K562 (cell line): ENCODE data around the gene TBC1D20. TPM values are rescaled to one million over a fixed set of nuclear protein-coding genes. Genes with fewer than 3 reads are reported as not detected.

Experiments used
- ATAC-seq: fragments of 200-7000 bp; cut with Tn5 transposase; 3 replicates; pipeline ENCODE4 v1.9.1; 2020; ENCODE audit warnings: moderate library complexity
- BruUV-seq: library from RNA; stranded (reverse); fragments of 400-500 nt; replicated peaks from 2 replicates; lab custom pipeline; 2021; lab: Mats Ljungman, UMichigan
- CTCF ChIA-PET: fragments of 300-600 bp; formaldehyde crosslinking; extraction: SDS; loops from one replicate; lab custom pipeline; 2021; ENCODE audit warnings: low intra/inter-chr PET ratio; lab: Yijun Ruan, JAX
- POLR2A ChIA-PET: fragments of 300-600, 350-650 bp; sonication (Branson Sonifier 250); formaldehyde crosslinking; extraction: SDS; loops from one replicate; lab custom pipeline; 2021; ENCODE audit warnings: antibody characterized with exemption, inconsistent platforms; lab: Yijun Ruan, JAX
- DNase-seq, 4 experiments: peaks; one replicate each; pipeline versions ENCODE4 v3.0.0 to v3.0.0-alpha.2; 2011 to 2018; ENCODE audit warnings: low spot score in 3 of 4, mixed read lengths in 3 of 4; ENCODE audit errors: extremely low read depth in 1 of 4
- FAIRE-seq: peaks from 2 replicates; lab custom pipeline; 2011; peaks lifted over from hg19 to GRCh38; lab: Jason Lieb, UNC
- H2AFZ ChIP-seq: 2 replicates; pipeline ENCODE4 v1.6.0; 2011; ENCODE audit warnings: low read depth, low read length, control low read depth, inconsistent platforms
- H3K27ac ChIP-seq: fragments of 200-600 bp; 3 replicates; pipeline ENCODE4 v1.8.0; 2011; ENCODE audit warnings: low read depth, mild to moderate bottlenecking, control low read depth, inconsistent platforms, low read length, moderate library complexity, mixed read lengths; ENCODE audit errors: extremely low read depth
- H3K27me3 ChIP-seq, 2 experiments: fragments of 300-600 bp in 1 of 2; 2 replicates in 1 of 2; 3 replicates in 1 of 2; pipeline versions ENCODE4 v1.6.0 to v1.8.0; 2011; ENCODE audit warnings: inconsistent platforms in 2 of 2, low read length in 2 of 2, mild to moderate bottlenecking in 1 of 2, mixed read lengths in 1 of 2, moderate library complexity in 1 of 2; ENCODE audit not compliant: control insufficient read depth in 2 of 2, insufficient read depth in 2 of 2
- H3K36me3 ChIP-seq: fragments of 300-600 bp; 3 replicates; pipeline ENCODE4 v1.8.0; 2011; ENCODE audit warnings: mild to moderate bottlenecking, low read length, inconsistent platforms; ENCODE audit not compliant: control insufficient read depth, insufficient read depth
- H3K4me1 ChIP-seq, 2 experiments: fragments of 200-600 bp in 1 of 2; replicated peaks in 1 of 2; 2 replicates in 1 of 2; 3 replicates in 1 of 2; pipeline versions ENCODE4 v1.5.1 to v1.8.0; 2011; ENCODE audit warnings: inconsistent platforms in 2 of 2, low read length in 2 of 2, mild to moderate bottlenecking in 1 of 2, mixed read lengths in 1 of 2, moderate library complexity in 1 of 2; ENCODE audit not compliant: control insufficient read depth in 2 of 2, insufficient read depth in 2 of 2
- H3K4me2 ChIP-seq: 2 replicates; pipeline ENCODE4 v1.6.1; 2011; ENCODE audit warnings: low read length, control low read depth, inconsistent platforms, mixed read lengths; ENCODE audit not compliant: insufficient read depth
- H3K4me3 ChIP-seq: fragments of 200-600 bp; sonication (generic), shearing (Covaris generic); 2 replicates; pipeline ENCODE4 v1.5.1; 2016; ENCODE audit warnings: control low read depth, inconsistent platforms
- H3K79me2 ChIP-seq: fragments of 200-600 bp; 3 replicates; pipeline ENCODE4 v1.8.0; 2011; ENCODE audit warnings: low read length, inconsistent platforms; ENCODE audit not compliant: control insufficient read depth, insufficient read depth
- H3K9ac ChIP-seq, 2 experiments: 2 replicates each; pipeline versions ENCODE4 v1.6.0 to v1.6.1; 2011; ENCODE audit warnings: low read depth in 2 of 2, low read length in 2 of 2, control low read depth in 1 of 2, inconsistent platforms in 1 of 2, mild to moderate bottlenecking in 1 of 2, mixed read lengths in 1 of 2; ENCODE audit not compliant: insufficient read depth in 1 of 2
- H3K9me1 ChIP-seq: one replicate; pipeline ENCODE4 v1.6.0; 2011; ENCODE audit warnings: inconsistent platforms, mild to moderate bottlenecking, low read length, moderate library complexity; ENCODE audit not compliant: control insufficient read depth, insufficient read depth
- H3K9me3 ChIP-seq: replicated peaks from 2 replicates; pipeline ENCODE4 v1.5.1; 2011; ENCODE audit warnings: low read depth, low read length, inconsistent platforms; ENCODE audit not compliant: control insufficient read depth, insufficient read depth
- H4K20me1 ChIP-seq: replicated peaks from 2 replicates; pipeline ENCODE4 v1.6.1; 2011; ENCODE audit warnings: low read length, inconsistent platforms, mixed read lengths; ENCODE audit not compliant: control insufficient read depth, insufficient read depth
- NR1H2 ChIP-seq: sonication (generic); formaldehyde crosslinking; IDR thresholded peaks from 2 replicates; pipeline ENCODE4 v1.4.0; 2020; ENCODE audit warnings: mild to moderate bottlenecking, missing genetic modification reagents
- POLR2AphosphoS2 ChIP-seq: IDR thresholded peaks from 2 replicates; pipeline ENCODE4 v1.6.1; 2012; ENCODE audit warnings: low read length, improper control_type of control experiment
- POLR2G ChIP-seq: fragments of 200-400 bp; formaldehyde crosslinking; IDR thresholded peaks from 2 replicates; pipeline ENCODE4 v1.6.1; 2017; ENCODE audit warnings: low read depth, mild to moderate bottlenecking, antibody characterized with exemption, low read length, moderate library complexity
- TFAP4 ChIP-seq: sonication (generic); formaldehyde crosslinking; IDR thresholded peaks from 2 replicates; pipeline ENCODE4 v1.8.0; 2022; ENCODE audit warnings: missing genetic modification reagents, mild to moderate bottlenecking, moderate library complexity, borderline replicate concordance
- ZBTB33 ChIP-seq: sonication (generic); formaldehyde crosslinking; IDR thresholded peaks from 2 replicates; pipeline ENCODE4 v1.8.1; 2023; ENCODE audit warnings: mild to moderate bottlenecking, missing genetic modification reagents
- ZNF655 ChIP-seq: fragments of 250-450 bp; sonication (Bioruptor Pico); IDR thresholded peaks from 2 replicates; pipeline ENCODE4 v1.5.0; 2021
- WGBS: fragments of 100-300 bp; shearing (Covaris generic); methylation state at CpG from one replicate; pipeline ENCODE4 v1.1.6; 2016; ENCODE audit warnings: low coverage, mixed read lengths; ENCODE audit not compliant: insufficient coverage; ENCODE audit errors: missing lambda C conversion rate; 5-methylcytosine and 5-hydroxymethylcytosine counted together
- in situ Hi-C: fragments of 300-500 bp; cut with MboI; formaldehyde crosslinking; loops from 4 replicates; pipeline ENCODE4 v1.15.0; 2018; ENCODE audit warnings: inconsistent platforms, mixed read lengths
- intact Hi-C: fragments of 100-400 bp; cut with micrococcal nuclease; formaldehyde crosslinking; loops from 2 replicates; pipeline ENCODE4 v1.14.2; 2022
- polyA plus RNA-seq, 8 experiments: library from polyadenylated mRNA; depleted of rRNA in 4 of 8; stranded (reverse) in 5 of 8; unstranded in 3 of 8; fragments of >200 nt; fragmentation: Nextera tagmentation in 2 of 8; fragmentation: Illumina TruSeq in 1 of 8; extraction: Ambion mirVana in 2 of 8; extraction: Trizol in 1 of 8; gene quantifications; 2 replicates each; pipeline versions ENCODE4 v1.2.1 to v1.2.3, GENCODE V29; 2011 to 2014; ENCODE audit warnings: inconsistent platforms in 1 of 8, missing spikeins in 1 of 8
- total RNA-seq, 7 experiments: library from RNA; depleted of rRNA in 6 of 7; stranded (reverse); fragments of >200 nt in 6 of 7; fragmentation: Illumina TruSeq in 2 of 7; extraction: Trizol in 2 of 7; gene quantifications; 2 replicates each; pipeline versions ENCODE4 v1.2.1 to v1.2.3, GENCODE V29; 2011 to 2021; ENCODE audit warnings: low replicate concordance in 1 of 7

TBC1D20 gene
- total and polyA plus RNA-seq, 9 of the 15 experiments (the other 6 are each of a cell fraction or from before 2014, with no cell fraction given) = 7.0 to 25.3 (median 15.1) TPM

GRCh38 chr20:420721-421574 lies 41.4 kb downstream of the TBC1D20 start:
- intact Hi-C loops = no loop called here
- Histone ChIP-seq H4K20me1 (no peaks in the 10 kb centered on the region), H3K9me3 (no peaks in the 10 kb centered on the region), H3K79me2 (no peaks in the 10 kb centered on the region; the same call in 2 of the 3 replicates), H3K27me3 (no peaks in the 10 kb centered on the region), H3K4me3 (no peak overlapping the region), H3K9me1 (no peaks in the 10 kb centered on the region), H3K36me3 (peaks cover 25% of the 10 kb centered on the region; the same call in 2 of the 3 replicates), H2AFZ (no peak overlapping the region), H3K4me2 (no peak overlapping the region), H3K27ac (no peak overlapping the region), H3K9ac (no peak overlapping the region; a peak in 1 of 4 replicates), H3K4me1 (peaks cover 7 to 32% of the 10 kb centered on the region in 2 experiments; a peak in 4 of 5 replicates)
- BruUV-seq = no TSS peak
- no peak for FAIRE-seq
- DNase-seq = peak; percentile 49 to 78 (median 69)
- POLR2A ChIA-PET = interaction anchor here (0.5 kb wide), 1 partner anchor 174 kb away, joined by 3 read pairs; no protein-coding TSS in a partner anchor
- in situ Hi-C loops = no loop called here
- TF ChIP-seq TFAP4 (0 out of 2 replicates have a peak, but pooled peaks have one; percentile 18), NR1H2 (CRISPR knock-in tag) (no peak), ZNF655 (CRISPR knock-in tag) (no peak), POLR2G (0 out of 2 replicates have a peak, but pooled peaks have one; percentile 7), POLR2AphosphoS2 (no peak), ZBTB33 (CRISPR knock-in tag) (peak; percentile 87)
- CTCF ChIA-PET = no interaction called here
- 97% methylated on average over 5 of the region's 49 CpGs for WGBS
- peak; percentile 83 for ATAC-seq
